Tibial nerve (tissue), 4 donors: ENCODE results near the gene SEMA3F.
"Not testable (repeated sequence)": the region's sequence is repeated elsewhere in the genome, so short reads cannot be mapped to it uniquely, and the experiment has no call there.

ENCODE experiments used
- CTCF ChIP-seq, 5 experiments: fragments of 200-600 bp in 3 of 5; fragments of 450-650 bp in 2 of 5; sonication (generic) in 3 of 5; IDR thresholded peaks; one replicate each; pipeline ENCODE4 v1.5.1; 2016 to 2019; ENCODE audit warnings: antibody characterized with exemption in 5 of 5, mild to moderate bottlenecking in 3 of 5, moderate library complexity in 2 of 5
- EP300 ChIP-seq, 2 donors: sonication (generic); formaldehyde crosslinking; IDR thresholded peaks; one replicate each; pipeline ENCODE4 v1.6.1; 2017; ENCODE audit warnings: antibody characterized with exemption in 2 of 2, mild to moderate bottlenecking in 1 of 2
- POLR2A ChIP-seq, 2 donors: fragments of 450-650 bp; IDR thresholded peaks; one replicate each; pipeline ENCODE4 v1.6.1; 2017; ENCODE audit warnings: antibody characterized with exemption in 2 of 2, mild to moderate bottlenecking in 2 of 2, moderate library complexity in 2 of 2

DNA sequence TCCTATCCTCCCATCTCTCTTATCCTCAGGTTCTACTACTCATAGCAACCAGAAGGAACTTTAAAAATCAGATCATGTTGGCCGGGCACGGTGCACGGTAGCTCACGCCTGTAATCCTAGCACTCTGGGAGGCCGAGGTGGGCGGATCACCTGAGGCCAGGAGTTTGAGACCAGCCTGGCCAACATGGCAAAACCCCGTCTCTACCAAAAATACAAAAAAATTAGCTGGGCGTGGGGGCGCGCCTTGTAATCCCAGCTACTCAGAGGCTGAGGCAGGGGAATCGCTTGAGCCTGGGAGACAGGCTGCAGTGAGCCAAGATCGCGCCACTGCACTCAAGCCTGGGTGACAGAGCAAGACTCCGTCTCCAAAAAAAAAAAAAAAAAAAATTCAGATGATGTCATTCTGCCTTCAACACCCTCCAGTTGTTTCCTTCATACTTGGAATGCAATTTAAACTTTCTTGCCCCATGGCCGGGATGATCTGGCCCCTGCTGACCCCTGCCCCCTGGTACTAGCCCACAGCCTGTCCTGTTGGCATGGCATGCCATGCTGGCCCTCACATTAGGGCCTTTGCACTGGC, 73.2 kb downstream of the SEMA3F start:
- not testable (repeated sequence) for TF ChIP-seq CTCF, POLR2A, EP300 (IDR thresholded peaks at IDR 0.05)
